PC-3 (cell line): ENCODE results near the gene TEX54. TPM values are rescaled to one million over a fixed set of nuclear protein-coding genes. Genes with fewer than 3 reads are reported as not detected.
A peak's percentile ranks its signal among the peaks of the same experiment; 100 is the strongest.

Experiments used
- ATAC-seq: fragments of 200-7000 bp; cut with Tn5 transposase; 2 replicates; pipeline ENCODE4 v1.9.1; 2020; ENCODE audit warnings: mild to moderate bottlenecking, moderate library complexity
- BruUV-seq: library from RNA; stranded (reverse); fragments of 400-500 nt; replicated peaks from 2 replicates; lab custom pipeline; 2021; lab: Mats Ljungman, UMichigan
- CTCF ChIA-PET: fragments of 300-600 bp; sonication (Branson Sonifier 250); formaldehyde crosslinking; loops from one replicate; lab custom pipeline; 2022; ENCODE audit warnings: antibody characterized with exemption; lab: Charles Lee
- POLR2A ChIA-PET: fragments of 300-600 bp; sonication (Branson Sonifier 250); formaldehyde crosslinking; loops from one replicate; lab custom pipeline; 2022; ENCODE audit warnings: antibody characterized with exemption; ENCODE audit not compliant: unreplicated experiment; lab: Charles Lee
- DNase-seq: peaks from one replicate; pipeline ENCODE4 v3.0.0-alpha.2; 2015
- H2AFZ ChIP-seq: fragments of 300-600 bp; sonication (generic); 2 replicates; pipeline ENCODE4 v1.6.0; 2016; ENCODE audit warnings: antibody characterized with exemption, low read length
- H3F3A ChIP-seq: fragments of 300-600 bp; sonication (generic); one replicate; pipeline ENCODE4 v1.6.0; 2017; ENCODE audit warnings: antibody characterized with exemption, low read length, control low read depth, mild to moderate bottlenecking; ENCODE audit not compliant: unreplicated experiment
- H3K27ac ChIP-seq: fragments of 300-600 bp; sonication (generic); 2 replicates; pipeline ENCODE4 v1.5.1; 2016; ENCODE audit warnings: mild to moderate bottlenecking, low read length
- H3K27me3 ChIP-seq: fragments of 300-600 bp; sonication (generic); 2 replicates; pipeline ENCODE4 v1.6.1; 2016; ENCODE audit warnings: low read length, mixed read lengths
- H3K36me3 ChIP-seq: fragments of 300-600 bp; sonication (generic); 2 replicates; pipeline ENCODE4 v1.6.1; 2016; ENCODE audit warnings: low read depth, mixed run types, low read length, mixed read lengths
- H3K4me1 ChIP-seq: fragments of 300-600 bp; sonication (generic); 2 replicates; pipeline ENCODE4 v1.5.1; 2016; ENCODE audit warnings: low read length; ENCODE audit not compliant: insufficient read depth
- H3K4me2 ChIP-seq: fragments of 300-600 bp; sonication (generic); 2 replicates; pipeline ENCODE4 v1.6.0; 2016; ENCODE audit warnings: low read length
- H3K4me3 ChIP-seq: fragments of 300-600 bp; sonication (generic); 2 replicates; pipeline ENCODE4 v1.5.1; 2016; ENCODE audit warnings: mild to moderate bottlenecking, low read length, mixed read lengths
- H3K79me2 ChIP-seq: fragments of 300-600 bp; sonication (generic); 2 replicates; pipeline ENCODE4 v1.6.1; 2017; ENCODE audit warnings: low read length, mixed read lengths
- H3K9ac ChIP-seq: fragments of 300-600 bp; sonication (generic); 2 replicates; pipeline ENCODE4 v1.6.0; 2016; ENCODE audit warnings: mild to moderate bottlenecking, low read length
- H3K9me2 ChIP-seq: fragments of 300-600 bp; sonication (generic); replicated peaks from 2 replicates; pipeline ENCODE4 v1.6.1; 2016; ENCODE audit warnings: mixed run types, low read length, mixed read lengths
- H3K9me3 ChIP-seq: fragments of 300-600 bp; sonication (generic); 2 replicates; pipeline ENCODE4 v1.6.1; 2016; ENCODE audit warnings: low read length, mixed read lengths
- H4K20me1 ChIP-seq: fragments of 300-600 bp; sonication (generic); 2 replicates; pipeline ENCODE4 v1.6.1; 2016; ENCODE audit warnings: low read length, mixed read lengths
- EZH2 ChIP-seq: fragments of 300-600 bp; sonication (generic); IDR thresholded peaks from one replicate; pipeline ENCODE4 v1.6.1; 2017; ENCODE audit warnings: antibody characterized with exemption, mild to moderate bottlenecking, low read length; ENCODE audit not compliant: unreplicated experiment
- EZH2phosphoT487 ChIP-seq: fragments of 300-600 bp; sonication (generic); IDR thresholded peaks from 2 replicates; pipeline ENCODE4 v1.6.1; 2018; ENCODE audit warnings: mild to moderate bottlenecking, antibody characterized with exemption, low read length, borderline replicate concordance
- intact Hi-C: fragments of 100-400 bp; cut with micrococcal nuclease; formaldehyde crosslinking; loops from 2 replicates; pipeline ENCODE4 v1.9.0; 2023
- total RNA-seq: library from RNA; depleted of rRNA; stranded (reverse); fragments of >200 nt; gene quantifications from 2 replicates; pipeline ENCODE4 v1.2.3, GENCODE V29; 2014
- TF ChIP-seq, protein P1 (sequence below): fragments of 300-600 bp; sonication (generic); conservative IDR thresholded peaks from 2 replicates; pipeline ENCODE4 v1.5.1; 2017; ENCODE audit warnings: antibody characterized with exemption, low read depth, mild to moderate bottlenecking, low read length

The TEX54 gene
- total RNA-seq, 1 experiment from 2014 or later: not detected

DNA sequence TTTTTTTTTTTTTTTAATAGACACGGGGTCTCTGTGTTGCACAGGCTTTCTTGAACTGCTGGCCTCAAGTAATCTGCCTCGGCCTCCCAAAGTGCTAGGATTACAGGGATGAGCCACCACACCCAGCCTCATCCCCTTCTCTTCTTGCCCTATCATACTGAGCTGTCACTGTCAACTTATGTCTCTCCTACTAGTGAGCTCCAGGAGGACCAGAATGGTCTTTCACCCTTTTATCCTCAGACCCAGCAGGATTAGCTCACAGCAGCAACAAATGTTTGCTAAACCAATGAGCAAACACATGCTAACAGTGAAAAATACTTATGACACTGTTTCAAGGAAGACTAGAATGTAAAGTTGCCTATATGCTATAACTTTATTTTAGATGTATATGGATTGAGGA, 21.0 kb downstream of the TEX54 start:
- H3K27ac ChIP-seq: no peak overlapping the region
- no peaks in the 10 kb centered on the region for H4K20me1 ChIP-seq
- ChIA-PET CTCF (no interaction called here), POLR2A (no interaction called here)
- no peaks in the 10 kb centered on the region for H3K4me1 ChIP-seq
- no peak overlapping the region for H3K9ac ChIP-seq
- TF ChIP-seq, protein P1, sequence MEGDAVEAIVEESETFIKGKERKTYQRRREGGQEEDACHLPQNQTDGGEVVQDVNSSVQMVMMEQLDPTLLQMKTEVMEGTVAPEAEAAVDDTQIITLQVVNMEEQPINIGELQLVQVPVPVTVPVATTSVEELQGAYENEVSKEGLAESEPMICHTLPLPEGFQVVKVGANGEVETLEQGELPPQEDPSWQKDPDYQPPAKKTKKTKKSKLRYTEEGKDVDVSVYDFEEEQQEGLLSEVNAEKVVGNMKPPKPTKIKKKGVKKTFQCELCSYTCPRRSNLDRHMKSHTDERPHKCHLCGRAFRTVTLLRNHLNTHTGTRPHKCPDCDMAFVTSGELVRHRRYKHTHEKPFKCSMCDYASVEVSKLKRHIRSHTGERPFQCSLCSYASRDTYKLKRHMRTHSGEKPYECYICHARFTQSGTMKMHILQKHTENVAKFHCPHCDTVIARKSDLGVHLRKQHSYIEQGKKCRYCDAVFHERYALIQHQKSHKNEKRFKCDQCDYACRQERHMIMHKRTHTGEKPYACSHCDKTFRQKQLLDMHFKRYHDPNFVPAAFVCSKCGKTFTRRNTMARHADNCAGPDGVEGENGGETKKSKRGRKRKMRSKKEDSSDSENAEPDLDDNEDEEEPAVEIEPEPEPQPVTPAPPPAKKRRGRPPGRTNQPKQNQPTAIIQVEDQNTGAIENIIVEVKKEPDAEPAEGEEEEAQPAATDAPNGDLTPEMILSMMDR: no peak
- TF ChIP-seq EZH2 (no peak), EZH2phosphoT487 (no peak)
- no peak overlapping the region for H3K4me2 ChIP-seq
- no peak overlapping the region for H3K4me3 ChIP-seq
- no peaks in the 10 kb centered on the region for H3F3A ChIP-seq
- H3K9me3 ChIP-seq: no peaks in the 10 kb centered on the region
- no peak overlapping the region for H2AFZ ChIP-seq
- intact Hi-C loops: no loop called here
- ATAC-seq (no peak), DNase-seq (no peak)
- no TSS peak for BruUV-seq
- no peaks in the 10 kb centered on the region; the same call in 1 of the 2 replicates for H3K36me3 ChIP-seq
- H3K27me3 ChIP-seq: no peaks in the 10 kb centered on the region
- H3K79me2 ChIP-seq: no peaks in the 10 kb centered on the region
- no peaks in the 10 kb centered on the region for H3K9me2 ChIP-seq

DNA sequence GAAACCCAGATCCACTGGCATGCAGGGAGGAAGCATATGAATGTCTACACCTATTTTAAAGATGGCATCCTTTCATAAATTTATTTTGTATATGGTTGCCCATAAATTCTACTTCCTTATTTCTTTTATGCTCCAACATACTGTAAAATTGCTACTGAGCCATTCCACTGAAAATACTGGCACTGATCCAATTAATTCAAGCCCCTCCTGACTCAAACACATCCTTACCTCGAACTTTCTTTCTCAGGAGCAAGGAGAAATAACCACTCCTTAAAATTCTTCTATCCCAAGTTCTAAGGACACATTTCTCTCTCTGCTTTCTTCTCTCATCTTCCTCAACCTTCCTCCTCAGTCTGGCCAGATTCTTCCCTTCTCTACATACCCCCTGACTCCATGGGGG, 21.9 kb downstream of the TEX54 start:
- ChIA-PET CTCF (interaction anchor here (0.5 kb wide), 1 partner anchor 51 kb away, joined by 5 read pairs; no protein-coding TSS in a partner anchor), POLR2A (no interaction called here)
- H3K27me3 ChIP-seq: no peaks in the 10 kb centered on the region
- no peaks in the 10 kb centered on the region for H3K9me2 ChIP-seq
- TF ChIP-seq EZH2phosphoT487 (no peak), EZH2 (no peak)
- TF ChIP-seq, protein P1: no peak
- H3K36me3 ChIP-seq: no peaks in the 10 kb centered on the region
- DNase-seq (no peak), ATAC-seq (no peak)
- no peaks in the 10 kb centered on the region for H4K20me1 ChIP-seq
- H2AFZ ChIP-seq: no peak overlapping the region
- no peak overlapping the region for H3K4me3 ChIP-seq
- peaks cover 6% of the 10 kb centered on the region; the same call in 1 of the 2 replicates for H3K4me1 ChIP-seq
- no TSS peak for BruUV-seq
- H3K9ac ChIP-seq: no peak overlapping the region
- H3K9me3 ChIP-seq: no peaks in the 10 kb centered on the region
- intact Hi-C loops: no loop called here
- H3K79me2 ChIP-seq: no peaks in the 10 kb centered on the region
- H3K27ac ChIP-seq: no peak overlapping the region
- H3K4me2 ChIP-seq: no peak overlapping the region
- H3F3A ChIP-seq: no peaks in the 10 kb centered on the region

DNA sequence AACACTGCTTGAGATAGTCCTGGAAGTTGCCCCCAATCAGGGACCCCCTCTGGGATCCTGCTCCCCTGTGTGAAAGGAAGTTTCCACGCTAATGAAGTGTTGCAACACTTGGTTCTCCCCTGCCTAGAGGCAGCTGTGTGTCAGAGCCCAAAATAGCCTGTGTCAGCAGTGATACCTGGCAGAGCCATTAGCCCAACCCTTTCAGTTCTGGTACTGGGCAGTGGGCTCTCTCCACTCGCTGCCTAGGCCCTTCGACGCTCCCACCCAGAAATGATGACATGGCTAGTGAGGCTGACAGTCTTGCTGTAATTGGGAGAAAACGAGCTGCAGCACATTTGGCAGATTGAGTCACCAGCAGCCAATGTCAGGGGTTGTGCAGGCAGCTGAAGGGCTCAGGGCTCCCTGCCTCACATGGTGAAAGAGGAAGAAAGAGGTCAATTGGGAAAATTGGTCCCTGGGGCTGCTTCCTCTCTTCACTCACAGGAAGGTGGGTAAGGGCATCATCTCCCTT, 26.0 kb downstream of the TEX54 start:
- Histone ChIP-seq H3K79me2 (peaks cover 29% of the 10 kb centered on the region), H3K9me3 (no peaks in the 10 kb centered on the region), H3K4me2 (peak overlapping the region; percentile 82), H3K36me3 (peaks cover 20% of the 10 kb centered on the region), H3K4me3 (no peak overlapping the region), H3K27ac (no peak overlapping the region), H3K27me3 (no peaks in the 10 kb centered on the region), H3K4me1 (peaks cover 17% of the 10 kb centered on the region), H4K20me1 (peaks cover 17% of the 10 kb centered on the region), H3K9ac (no peak overlapping the region), H2AFZ (no peak overlapping the region), H3K9me2 (no peaks in the 10 kb centered on the region), H3F3A (no peaks in the 10 kb centered on the region)
- ChIA-PET POLR2A (interaction anchor here (1.6 kb wide), 1 partner anchor 35 kb away, joined by 8 read pairs; no protein-coding TSS in a partner anchor), CTCF (interaction anchor here (1.3 kb wide), 1 partner anchor 19 kb away, joined by 4 read pairs; no protein-coding TSS in a partner anchor)
- intact Hi-C loops: no loop called here
- TF ChIP-seq EZH2phosphoT487 (no peak), EZH2 (no peak)
- TF ChIP-seq, protein P1: no peak
- BruUV-seq: no TSS peak
- no peak for DNase-seq
- no peak for ATAC-seq
